A549 (cell line): ENCODE measurements around the gene ULK4. TPM values are rescaled to one million over a fixed set of nuclear protein-coding genes. Genes with fewer than 3 reads are reported as not detected.

Experiments
- ATAC-seq, 2 experiments: fragments of 200-7000 bp in 1 of 2; fragments of >200 bp in 1 of 2; cut with Nextera tagmentation in 1 of 2; cut with Tn5 transposase in 1 of 2; 3 replicates each; pipeline versions ENCODE4 v1.8.0 to v1.9.1; 2018 to 2020; ENCODE audit warnings: mild to moderate bottlenecking in 1 of 2, moderate library complexity in 1 of 2
- CTCF ChIA-PET: fragments of 300-600 bp; sonication (Branson Sonifier 250); formaldehyde crosslinking; extraction: SDS; loops from one replicate; lab custom pipeline; 2021; ENCODE audit warnings: antibody characterized with exemption, inconsistent platforms; lab: Yijun Ruan, JAX
- POLR2A ChIA-PET: fragments of 350-600 bp; formaldehyde crosslinking; extraction: SDS; loops from one replicate; lab custom pipeline; 2021; ENCODE audit warnings: antibody characterized with exemption, inconsistent platforms; lab: Yijun Ruan, JAX
- DNase-seq, 2 experiments: peaks; one replicate each; pipeline versions ENCODE4 v3.0.0 to v3.0.0-alpha.2; 2011 to 2016; ENCODE audit warnings: low read depth in 1 of 2, low spot score in 1 of 2
- FAIRE-seq: peaks from 2 replicates; lab custom pipeline; 2011; peaks lifted over from hg19 to GRCh38; lab: Jason Lieb, UNC
- H3K27ac ChIP-seq, 2 experiments: fragments of >200 bp; sonication (Bioruptor Twin); formaldehyde crosslinking; 3 replicates each; pipeline ENCODE4 v1.5.1; 2016 to 2017
- H3K4me1 ChIP-seq: fragments of >200 bp; sonication (Bioruptor Twin); formaldehyde crosslinking; 3 replicates; pipeline ENCODE4 v1.6.1; 2016
- H3K4me2 ChIP-seq: fragments of >200 bp; sonication (Bioruptor Twin); formaldehyde crosslinking; 3 replicates; pipeline ENCODE4 v1.6.1; 2016
- H3K4me3 ChIP-seq: fragments of >200 bp; sonication (Bioruptor Twin); formaldehyde crosslinking; 3 replicates; pipeline ENCODE4 v1.5.1; 2016
- H3K9me3 ChIP-seq: fragments of >200 bp; sonication (Bioruptor Twin); formaldehyde crosslinking; 3 replicates; pipeline ENCODE4 v1.6.1; 2016
- CEBPB ChIP-seq, 2 experiments: fragments of >200 bp in 1 of 2; sonication (Bioruptor Twin) in 1 of 2; formaldehyde crosslinking in 1 of 2; IDR thresholded peaks; 2 replicates each; pipeline ENCODE4 v1.6.1; 2012 to 2016
- EHF ChIP-seq: fragments of 250-450 bp; sonication (Bioruptor Pico); IDR thresholded peaks from 2 replicates; pipeline ENCODE4 v1.5.0; 2020; ENCODE audit warnings: mild to moderate bottlenecking
- ELK1 ChIP-seq: fragments of 150-350 bp; IDR thresholded peaks from 2 replicates; pipeline ENCODE4 v1.6.1; 2014; ENCODE audit warnings: low read depth, mild to moderate bottlenecking, low read length
- EP300 ChIP-seq, 2 experiments: fragments of >200 bp; sonication (Bioruptor Twin); formaldehyde crosslinking; IDR thresholded peaks; 2 replicates in 1 of 2; 3 replicates in 1 of 2; pipeline ENCODE4 v1.6.1; 2016 to 2017
- ESRRA ChIP-seq: fragments of 150-350 bp; IDR thresholded peaks from 2 replicates; pipeline ENCODE4 v1.6.1; 2014; ENCODE audit warnings: mild to moderate bottlenecking, low read length, borderline replicate concordance
- FOXS1 ChIP-seq: fragments of 250-450 bp; sonication (Bioruptor Pico); IDR thresholded peaks from 2 replicates; pipeline ENCODE4 v1.5.0; 2020; ENCODE audit warnings: mild to moderate bottlenecking, moderate library complexity
- GATA3 ChIP-seq: IDR thresholded peaks from 2 replicates; pipeline ENCODE4 v1.6.1; 2012; ENCODE audit warnings: borderline replicate concordance
- HDAC2 ChIP-seq: fragments of 200-600 bp; sonication (generic); IDR thresholded peaks from 2 replicates; pipeline ENCODE4 v1.6.1; 2016
- HEYL ChIP-seq: fragments of 250-450 bp; sonication (Bioruptor Pico); IDR thresholded peaks from 2 replicates; pipeline ENCODE4 v1.8.0; 2021; ENCODE audit warnings: mild to moderate bottlenecking, moderate library complexity
- HOXB13 ChIP-seq: fragments of 250-450 bp; sonication (Bioruptor Pico); IDR thresholded peaks from 2 replicates; pipeline ENCODE4 v1.5.0; 2020; ENCODE audit warnings: low read depth, mild to moderate bottlenecking, moderate library complexity
- HOXB5 ChIP-seq: fragments of 250-450 bp; sonication (Bioruptor Pico); IDR thresholded peaks from 2 replicates; pipeline ENCODE4 v1.5.0; 2020; ENCODE audit warnings: mild to moderate bottlenecking, moderate library complexity
- JUN ChIP-seq, 2 experiments: fragments of >200 bp; sonication (Bioruptor Twin); formaldehyde crosslinking; IDR thresholded peaks; 2 replicates in 1 of 2; 3 replicates in 1 of 2; pipeline ENCODE4 v1.6.1; 2016 to 2017
- KDM5A ChIP-seq: fragments of 200-600 bp; sonication (generic); IDR thresholded peaks from 2 replicates; pipeline ENCODE4 v1.6.1; 2016; ENCODE audit warnings: antibody characterized with exemption, mild to moderate bottlenecking
- MAFK ChIP-seq: fragments of 450-650 bp; IDR thresholded peaks from 2 replicates; pipeline ENCODE4 v1.6.1; 2014; ENCODE audit not compliant: partially characterized antibody
- MYC ChIP-seq: IDR thresholded peaks from 2 replicates; pipeline ENCODE4 v1.6.1; 2012; ENCODE audit warnings: mild to moderate bottlenecking, inconsistent platforms, low read length, improper control_type of control experiment, borderline replicate concordance
- NR3C1 ChIP-seq: fragments of >200 bp; sonication (Bioruptor Twin); formaldehyde crosslinking; IDR thresholded peaks from 3 replicates; pipeline ENCODE4 v1.6.1; 2017
- PHF8 ChIP-seq: fragments of 200-600 bp; sonication (generic); IDR thresholded peaks from 2 replicates; pipeline ENCODE4 v1.6.1; 2016; ENCODE audit warnings: low read depth, mild to moderate bottlenecking, antibody characterized with exemption, moderate library complexity, borderline replicate concordance
- POLR2A ChIP-seq: IDR thresholded peaks from 2 replicates; pipeline ENCODE4 v1.6.1; 2012; ENCODE audit warnings: mild to moderate bottlenecking, low read length
- RARB ChIP-seq: fragments of 250-450 bp; sonication (Bioruptor Pico); IDR thresholded peaks from 2 replicates; pipeline ENCODE4 v1.8.0; 2021; ENCODE audit warnings: mild to moderate bottlenecking, moderate library complexity
- RFX5 ChIP-seq: fragments of 450-650 bp; IDR thresholded peaks from 2 replicates; pipeline ENCODE4 v1.7.1; 2014; ENCODE audit warnings: antibody characterized with exemption, mild to moderate bottlenecking, moderate library complexity
- SMC3 ChIP-seq: fragments of >200 bp; sonication (Bioruptor Twin); formaldehyde crosslinking; IDR thresholded peaks from 3 replicates; pipeline ENCODE4 v1.6.1; 2018; ENCODE audit warnings: inconsistent platforms
- SREBF2 ChIP-seq: fragments of 450-650 bp; IDR thresholded peaks from 2 replicates; pipeline ENCODE4 v1.6.1; 2014; ENCODE audit warnings: mild to moderate bottlenecking, moderate library complexity
- ZFP36 ChIP-seq: fragments of 450-650 bp; IDR thresholded peaks from 2 replicates; pipeline ENCODE4 v1.6.1; 2014; ENCODE audit warnings: borderline replicate concordance; ENCODE audit not compliant: partially characterized antibody
- ZNF302 ChIP-seq: fragments of 250-450 bp; sonication (Bioruptor Pico); IDR thresholded peaks from 2 replicates; pipeline ENCODE4 v1.9.0; 2021; ENCODE audit warnings: inconsistent platforms, mild to moderate bottlenecking, moderate library complexity
- WGBS: methylation state at CpG from one replicate; pipeline ENCODE4 v1.1.6; 2017; ENCODE audit errors: missing lambda C conversion rate; 5-methylcytosine and 5-hydroxymethylcytosine counted together
- polyA plus RNA-seq, 4 experiments: library from polyadenylated mRNA; depleted of rRNA in 3 of 4; stranded (reverse); fragments of >200 nt; fragmentation: RNase III in 1 of 4; extraction: RNeasy Plus Mini Kit Qiagen cat#74134 plus additional on column Dnase treatment in 1 of 4; gene quantifications; 2 replicates in 3 of 4; 3 replicates in 1 of 4; pipeline ENCODE4 v1.2.3, GENCODE V29; 2011 to 2017
- TF ChIP-seq, protein P1 (sequence below): IDR thresholded peaks from 2 replicates; pipeline ENCODE4 v1.6.1; 2012; ENCODE audit warnings: low read depth, borderline replicate concordance

ULK4 gene
- polyA plus RNA-seq, 2 of the 4 experiments (the other 2 are of a cell fraction), result 4.9 to 7.7 TPM

GRCh38 chr3:42010530-42010929, 48.6 kb upstream of the ULK4 start:
- H3K4me3 ChIP-seq, result no peak overlapping the region
- H3K27ac ChIP-seq, result no peak overlapping the region
- ChIA-PET POLR2A (no interaction called here), CTCF (interaction anchor here (1.1 to 3.0 kb wide), 2 partner anchors 9 to 89 kb away, joined by 3 to 14 read pairs; no protein-coding TSS in a partner anchor)
- FAIRE-seq, result no peak
- H3K4me2 ChIP-seq, result no peak overlapping the region
- 44% methylated on average over 2 of the region's 2 CpGs for WGBS
- H3K9me3 ChIP-seq, result no peaks in the 10 kb centered on the region
- DNase-seq, result no peak
- TF ChIP-seq EHF, result no peak
- no peak for TF ChIP-seq POLR2A
- TF ChIP-seq KDM5A, result no peak
- TF ChIP-seq RARB (CRISPR knock-in tag), result no peak
- no peak for TF ChIP-seq SREBF2
- no peak for TF ChIP-seq MYC
- TF ChIP-seq NR3C1, result no peak
- TF ChIP-seq FOXS1 (CRISPR knock-in tag), result no peak
- TF ChIP-seq ZNF302 (CRISPR knock-in tag), result no peak
- no peak for TF ChIP-seq HEYL (CRISPR knock-in tag)
- TF ChIP-seq, protein P1, sequence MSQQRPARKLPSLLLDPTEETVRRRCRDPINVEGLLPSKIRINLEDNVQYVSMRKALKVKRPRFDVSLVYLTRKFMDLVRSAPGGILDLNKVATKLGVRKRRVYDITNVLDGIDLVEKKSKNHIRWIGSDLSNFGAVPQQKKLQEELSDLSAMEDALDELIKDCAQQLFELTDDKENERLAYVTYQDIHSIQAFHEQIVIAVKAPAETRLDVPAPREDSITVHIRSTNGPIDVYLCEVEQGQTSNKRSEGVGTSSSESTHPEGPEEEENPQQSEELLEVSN, result no peak
- TF ChIP-seq, all 56 proteins: peak for 0
- no peak for ATAC-seq
- H3K4me1 ChIP-seq, result peaks cover 11% of the 10 kb centered on the region

DNA sequence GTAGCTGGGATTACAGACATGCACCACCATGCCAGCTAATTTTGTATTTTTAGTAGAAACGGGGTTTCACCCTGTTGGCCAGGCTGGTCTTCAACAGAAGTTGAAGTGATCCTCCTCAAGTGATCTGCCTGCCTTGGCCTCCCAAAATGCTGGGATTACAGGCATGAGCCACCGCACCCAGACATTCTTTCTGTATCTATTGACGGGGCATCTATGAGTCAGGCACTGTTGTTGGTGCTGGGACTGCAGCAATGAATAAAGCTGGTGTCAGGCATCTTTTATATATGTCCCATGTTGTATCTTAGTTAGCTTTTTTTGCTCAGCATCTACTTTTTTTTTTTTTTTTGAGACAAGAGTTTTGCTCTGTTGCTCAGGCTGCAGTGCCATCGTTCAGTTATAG, 47.6 kb upstream of the ULK4 start:
- Histone ChIP-seq H3K9me3 (no peaks in the 10 kb centered on the region), H3K4me3 (no peak overlapping the region), H3K4me2 (no peak overlapping the region), H3K4me1 (no peaks in the 10 kb centered on the region), H3K27ac (no peak overlapping the region)
- DNase-seq (no peak), ATAC-seq (no peak), FAIRE-seq (no peak)
- WGBS, result 79% methylated on average over 4 of the region's 4 CpGs
- ChIA-PET POLR2A (no interaction called here), CTCF (interaction anchor here (3.0 kb wide), 1 partner anchor 90 kb away, joined by 14 read pairs; no protein-coding TSS in a partner anchor)
- TF ChIP-seq CEBPB (IDR thresholded peaks at IDR 0.05) (no peak), EP300 (IDR thresholded peaks at IDR 0.05) (no peak), MAFK (no peak), ELK1 (no peak), ZFP36 (no peak), SMC3 (no peak), HOXB5 (CRISPR knock-in tag) (no peak), HOXB13 (no peak), RFX5 (no peak), RARB (CRISPR knock-in tag) (no peak), PHF8 (no peak)

DNA sequence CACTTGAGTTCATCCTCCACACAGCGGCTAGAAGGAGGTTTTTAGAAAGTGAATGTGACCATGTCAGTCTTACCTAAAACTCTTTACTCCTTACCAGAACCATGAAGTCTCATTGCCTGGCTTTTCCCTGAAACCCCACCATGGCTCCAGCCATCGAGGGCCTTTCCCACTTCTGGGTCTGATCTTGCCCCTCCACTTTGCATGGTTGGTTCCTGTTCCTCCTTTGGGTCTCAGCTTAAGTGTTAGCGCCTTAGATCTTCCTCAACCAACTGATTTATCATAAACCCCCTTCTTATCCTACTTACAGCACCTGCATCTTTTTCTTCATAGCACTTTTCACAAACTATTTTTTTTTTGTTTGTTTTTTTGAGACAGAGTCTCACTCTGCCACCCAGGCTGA, 45.9 kb upstream of the ULK4 start:
- no peak for TF ChIP-seq HDAC2
- no peak for TF ChIP-seq JUN (IDR thresholded peaks at IDR 0.05)
- no peak for TF ChIP-seq FOXS1 (CRISPR knock-in tag)
- no peak for TF ChIP-seq ESRRA
- no peak for TF ChIP-seq GATA3
- FAIRE-seq, result no peak
- ChIA-PET POLR2A (no interaction called here), CTCF (interaction anchor here (0.7 kb wide), 1 partner anchor 15 kb away, joined by 3 read pairs; no protein-coding TSS in a partner anchor)
- ATAC-seq, result no peak
- Histone ChIP-seq H3K4me1 (no peaks in the 10 kb centered on the region), H3K4me2 (no peak overlapping the region), H3K27ac (no peak overlapping the region), H3K4me3 (no peak overlapping the region), H3K9me3 (no peaks in the 10 kb centered on the region)
- no peak for DNase-seq
- WGBS, result 69% methylated on average over 3 of the region's 3 CpGs
